Measurements from ENCODE around the gene ATP1B4. TPM values are rescaled to one million over a fixed set of nuclear protein-coding genes. Genes with fewer than 3 reads are reported as not detected.

The ATP1B4 gene
- total RNA-seq, 1 donor, result not detected

DNA sequence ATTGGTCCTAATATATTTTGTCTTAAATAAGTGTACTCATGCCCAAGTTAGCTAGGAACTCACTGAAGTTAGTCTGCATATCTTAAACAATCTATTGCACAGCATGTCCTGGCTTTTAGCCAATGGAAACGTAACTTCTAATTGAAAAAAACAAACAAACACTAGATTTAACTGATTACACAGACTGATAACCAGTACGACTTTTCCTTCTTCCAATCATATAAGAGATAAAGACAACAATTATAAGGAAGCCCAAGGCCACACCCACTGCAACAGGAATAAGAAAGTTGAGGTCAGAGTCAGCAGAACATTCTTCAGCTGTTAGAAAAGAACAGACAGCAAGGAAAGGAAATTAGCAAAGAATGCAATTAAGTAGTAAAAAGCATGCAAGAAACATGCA, 66.4 kb downstream of the ATP1B4 start:
- H3K27ac ChIP-seq (ENCODE audit: low read depth, low read length), result no peak overlapping the region

DNA sequence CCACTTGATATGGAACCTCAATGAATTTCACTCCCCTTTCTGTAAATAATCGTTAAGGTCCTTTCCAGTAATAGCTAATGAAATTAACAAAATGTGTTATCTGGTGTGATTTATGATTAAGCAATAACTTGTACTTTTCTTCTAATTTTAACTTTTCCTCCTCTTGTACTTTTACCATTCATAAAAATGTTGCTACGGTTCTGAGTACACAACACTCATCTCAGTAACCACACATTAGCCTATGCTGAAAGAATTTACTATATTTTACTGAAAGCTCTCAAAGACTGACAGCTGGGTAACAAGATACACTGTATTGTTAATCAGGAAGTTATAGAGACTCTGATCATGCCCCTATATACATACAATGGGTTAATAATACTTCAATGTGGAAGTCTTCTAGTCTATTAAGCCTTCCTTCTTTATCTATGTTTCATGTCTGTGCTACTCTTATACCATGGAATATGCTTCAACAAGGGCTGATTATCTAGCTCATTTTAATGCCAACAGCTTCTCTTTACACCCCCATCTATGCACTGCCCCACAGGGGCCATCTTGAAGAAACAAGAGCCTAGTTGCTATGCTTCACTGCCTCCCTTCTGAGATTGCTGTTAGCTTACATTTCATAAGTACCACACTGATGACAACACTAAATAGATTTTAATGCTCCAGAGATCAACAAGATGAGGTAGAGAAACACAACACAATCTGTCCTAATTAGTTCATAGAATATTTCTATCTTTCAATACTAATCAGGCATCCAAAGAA, 68.1 kb downstream of the ATP1B4 start:
- H3K27ac ChIP-seq (ENCODE audit: low read depth, low read length), result no peak overlapping the region
- H3K4me1 ChIP-seq (ENCODE audit: insufficient read depth, low read length), result peaks cover 15% of the 10 kb centered on the region
- H3K9me3 ChIP-seq (ENCODE audit: low read depth, low read length), result no peaks in the 10 kb centered on the region
- no peak overlapping the region for H3K4me2 ChIP-seq (ENCODE audit: insufficient read depth, low read length)
- no peak overlapping the region for H3K4me3 ChIP-seq (ENCODE audit: insufficient read depth, low read length)
- no peak overlapping the region for H2AFZ ChIP-seq (ENCODE audit: low read length)
- H4K20me1 ChIP-seq (ENCODE audit: insufficient read depth, low read length), result no peaks in the 10 kb centered on the region
- no peaks in the 10 kb centered on the region for H3K79me2 ChIP-seq (ENCODE audit: insufficient read depth, low read length)
- TF ChIP-seq, protein P1, sequence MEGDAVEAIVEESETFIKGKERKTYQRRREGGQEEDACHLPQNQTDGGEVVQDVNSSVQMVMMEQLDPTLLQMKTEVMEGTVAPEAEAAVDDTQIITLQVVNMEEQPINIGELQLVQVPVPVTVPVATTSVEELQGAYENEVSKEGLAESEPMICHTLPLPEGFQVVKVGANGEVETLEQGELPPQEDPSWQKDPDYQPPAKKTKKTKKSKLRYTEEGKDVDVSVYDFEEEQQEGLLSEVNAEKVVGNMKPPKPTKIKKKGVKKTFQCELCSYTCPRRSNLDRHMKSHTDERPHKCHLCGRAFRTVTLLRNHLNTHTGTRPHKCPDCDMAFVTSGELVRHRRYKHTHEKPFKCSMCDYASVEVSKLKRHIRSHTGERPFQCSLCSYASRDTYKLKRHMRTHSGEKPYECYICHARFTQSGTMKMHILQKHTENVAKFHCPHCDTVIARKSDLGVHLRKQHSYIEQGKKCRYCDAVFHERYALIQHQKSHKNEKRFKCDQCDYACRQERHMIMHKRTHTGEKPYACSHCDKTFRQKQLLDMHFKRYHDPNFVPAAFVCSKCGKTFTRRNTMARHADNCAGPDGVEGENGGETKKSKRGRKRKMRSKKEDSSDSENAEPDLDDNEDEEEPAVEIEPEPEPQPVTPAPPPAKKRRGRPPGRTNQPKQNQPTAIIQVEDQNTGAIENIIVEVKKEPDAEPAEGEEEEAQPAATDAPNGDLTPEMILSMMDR (IDR thresholded peaks at IDR 0.05; ENCODE audit: extremely low read depth, low read depth, low read length), result no peak
- H3K36me3 ChIP-seq (ENCODE audit: insufficient read depth, low read length), result no peaks in the 10 kb centered on the region
- DNase-seq (ENCODE audit: insufficient read length, low spot score, missing footprints), result no peak
- H3K27me3 ChIP-seq (ENCODE audit: insufficient read depth, low read length), result no peaks in the 10 kb centered on the region

More for the DNA sequence above, 66.4 kb downstream of the ATP1B4 start:
- H3K4me1 ChIP-seq (ENCODE audit: insufficient read depth, low read length), result peaks cover 15% of the 10 kb centered on the region
- H3K9me3 ChIP-seq (ENCODE audit: low read depth, low read length), result no peaks in the 10 kb centered on the region
- no peak for DNase-seq (ENCODE audit: insufficient read length, low spot score, missing footprints)
- no peaks in the 10 kb centered on the region for H3K79me2 ChIP-seq (ENCODE audit: insufficient read depth, low read length)
- TF ChIP-seq, protein P1 (IDR thresholded peaks at IDR 0.05; ENCODE audit: extremely low read depth, low read depth, low read length), result no peak
- no peak overlapping the region for H3K4me2 ChIP-seq (ENCODE audit: insufficient read depth, low read length)
- no peaks in the 10 kb centered on the region for H3K27me3 ChIP-seq (ENCODE audit: insufficient read depth, low read length)
- H4K20me1 ChIP-seq (ENCODE audit: insufficient read depth, low read length), result no peaks in the 10 kb centered on the region
- no peak overlapping the region for H2AFZ ChIP-seq (ENCODE audit: low read length)
- H3K4me3 ChIP-seq (ENCODE audit: insufficient read depth, low read length), result no peak overlapping the region
- no peaks in the 10 kb centered on the region for H3K36me3 ChIP-seq (ENCODE audit: insufficient read depth, low read length)

Other genes starting within 250 kb of the ATP1B4 start
- gene RHOXF1, start 246.2 kb upstream of the ATP1B4 start, total RNA-seq, result not detected in 2 replicates
- under 0.01 TPM in 1 of 2 replicates, not detected in the other for gene RHOXF2, start 203.5 kb upstream of the ATP1B4 start, total RNA-seq
- gene ZBTB33, start 111.3 kb upstream of the ATP1B4 start, total RNA-seq, result 19.2 and 20.0 TPM in 2 replicates
- under 0.01 and 0.29 TPM in 2 replicates for gene TMEM255A, start 50.6 kb upstream of the ATP1B4 start, total RNA-seq
- 237 and 294 TPM in 2 replicates for gene LAMP2, start 107.2 kb downstream of the ATP1B4 start, total RNA-seq
- 76.0 TPM in 2 replicates for gene CUL4B, start 198.9 kb downstream of the ATP1B4 start, total RNA-seq
- 29.3 and 38.9 TPM in 2 replicates for gene MCTS1, start 242.0 kb downstream of the ATP1B4 start, total RNA-seq

All from osteoblast (primary cell).